Measurements from ENCODE around the gene CLDN14. TPM values are rescaled to one million over a fixed set of nuclear protein-coding genes. Genes with fewer than 3 reads are reported as not detected.

The CLDN14 gene
- total RNA-seq, 1 donor from 2014 or later: not detected

DNA sequence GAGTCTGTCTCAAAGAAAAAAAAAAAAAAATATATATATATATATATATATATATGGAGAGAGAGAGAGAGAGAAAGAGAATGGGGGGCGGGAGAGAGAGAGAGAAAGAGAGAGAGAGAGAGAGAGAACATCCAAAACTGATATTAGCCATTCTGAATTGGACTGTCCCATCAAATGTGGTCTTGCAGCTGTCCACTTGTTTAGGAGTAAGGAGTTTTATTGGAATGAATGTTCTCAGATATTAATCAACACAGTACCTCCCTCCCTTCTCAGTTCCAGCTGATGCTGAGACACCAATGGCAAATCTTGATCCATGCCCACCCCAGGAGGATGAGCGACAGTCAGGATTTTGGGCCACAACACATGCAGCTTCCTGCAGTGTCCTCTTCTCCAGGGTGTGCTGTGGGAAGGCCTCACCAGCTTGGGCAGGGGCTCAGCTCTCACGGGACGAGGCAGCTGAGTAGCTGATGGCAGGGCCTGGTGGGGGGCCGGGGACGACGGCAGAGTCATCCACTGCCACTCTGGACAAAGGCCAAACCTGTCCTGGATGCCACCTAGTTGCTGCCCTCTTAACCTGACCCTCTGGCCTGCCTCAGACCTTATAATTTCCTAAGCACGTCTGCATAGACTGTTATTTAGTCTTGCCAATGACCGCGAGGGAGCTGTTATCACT, 9.3 kb upstream of the CLDN14 start:
- Mint-ChIP-seq H3K36me3 (ENCODE audit: unreplicated experiment) (peaks cover 4% of the 10 kb centered on the region), H3K27me3 (ENCODE audit: unreplicated experiment) (no peaks in the 10 kb centered on the region), H3K9me3 (ENCODE audit: unreplicated experiment) (peaks cover 2% of the 10 kb centered on the region), H3K27ac (ENCODE audit: unreplicated experiment) (no peak overlapping the region), H3K4me1 (ENCODE audit: low read depth, unreplicated experiment) (no peaks in the 10 kb centered on the region), H3K4me3 (ENCODE audit: unreplicated experiment) (no peak overlapping the region)
- TF ChIP-seq, protein P1, sequence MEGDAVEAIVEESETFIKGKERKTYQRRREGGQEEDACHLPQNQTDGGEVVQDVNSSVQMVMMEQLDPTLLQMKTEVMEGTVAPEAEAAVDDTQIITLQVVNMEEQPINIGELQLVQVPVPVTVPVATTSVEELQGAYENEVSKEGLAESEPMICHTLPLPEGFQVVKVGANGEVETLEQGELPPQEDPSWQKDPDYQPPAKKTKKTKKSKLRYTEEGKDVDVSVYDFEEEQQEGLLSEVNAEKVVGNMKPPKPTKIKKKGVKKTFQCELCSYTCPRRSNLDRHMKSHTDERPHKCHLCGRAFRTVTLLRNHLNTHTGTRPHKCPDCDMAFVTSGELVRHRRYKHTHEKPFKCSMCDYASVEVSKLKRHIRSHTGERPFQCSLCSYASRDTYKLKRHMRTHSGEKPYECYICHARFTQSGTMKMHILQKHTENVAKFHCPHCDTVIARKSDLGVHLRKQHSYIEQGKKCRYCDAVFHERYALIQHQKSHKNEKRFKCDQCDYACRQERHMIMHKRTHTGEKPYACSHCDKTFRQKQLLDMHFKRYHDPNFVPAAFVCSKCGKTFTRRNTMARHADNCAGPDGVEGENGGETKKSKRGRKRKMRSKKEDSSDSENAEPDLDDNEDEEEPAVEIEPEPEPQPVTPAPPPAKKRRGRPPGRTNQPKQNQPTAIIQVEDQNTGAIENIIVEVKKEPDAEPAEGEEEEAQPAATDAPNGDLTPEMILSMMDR (IDR thresholded peaks at IDR 0.05; ENCODE audit: partially characterized antibody, unreplicated experiment): no peak
- DNase-seq: no peak

DNA sequence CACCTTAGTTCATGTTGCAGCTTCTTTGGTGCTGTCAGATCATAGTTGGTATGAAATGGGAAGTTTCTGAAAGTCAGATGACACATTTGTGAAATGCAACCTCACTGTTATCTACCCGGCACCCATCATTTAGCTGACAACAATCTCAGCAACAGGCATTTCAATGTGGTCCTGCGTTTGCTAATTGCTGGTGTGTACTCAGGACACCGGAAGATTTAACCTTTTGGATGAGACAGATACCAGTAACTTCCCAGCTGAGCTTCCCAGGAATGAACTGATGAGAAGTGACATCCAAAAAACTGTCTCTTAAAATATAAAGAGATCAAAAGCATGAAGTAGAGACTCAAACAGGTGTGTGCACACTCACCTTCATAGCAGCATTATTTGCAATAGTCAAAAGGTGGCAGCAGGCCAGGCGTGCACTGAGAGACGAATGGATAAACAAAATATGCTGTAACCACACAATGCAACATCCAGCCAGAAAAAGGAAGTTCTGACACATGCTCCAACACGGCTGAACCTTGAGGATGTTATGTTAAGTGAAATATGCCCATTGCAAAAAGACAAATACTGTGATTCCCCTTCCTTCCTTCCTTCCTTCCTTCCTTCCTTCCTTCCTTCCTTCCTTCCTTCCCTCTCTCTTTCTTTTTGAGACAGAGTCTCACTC, 7.9 kb upstream of the CLDN14 start:
- TF ChIP-seq, protein P1 (IDR thresholded peaks at IDR 0.05; ENCODE audit: partially characterized antibody, unreplicated experiment): no peak
- DNase-seq: no peak
- Mint-ChIP-seq H3K4me3 (ENCODE audit: unreplicated experiment) (no peak overlapping the region), H3K36me3 (ENCODE audit: unreplicated experiment) (peaks cover 4% of the 10 kb centered on the region), H3K4me1 (ENCODE audit: low read depth, unreplicated experiment) (no peaks in the 10 kb centered on the region), H3K9me3 (ENCODE audit: unreplicated experiment) (peaks cover 2% of the 10 kb centered on the region), H3K27me3 (ENCODE audit: unreplicated experiment) (no peaks in the 10 kb centered on the region), H3K27ac (ENCODE audit: unreplicated experiment) (no peak overlapping the region)

DNA sequence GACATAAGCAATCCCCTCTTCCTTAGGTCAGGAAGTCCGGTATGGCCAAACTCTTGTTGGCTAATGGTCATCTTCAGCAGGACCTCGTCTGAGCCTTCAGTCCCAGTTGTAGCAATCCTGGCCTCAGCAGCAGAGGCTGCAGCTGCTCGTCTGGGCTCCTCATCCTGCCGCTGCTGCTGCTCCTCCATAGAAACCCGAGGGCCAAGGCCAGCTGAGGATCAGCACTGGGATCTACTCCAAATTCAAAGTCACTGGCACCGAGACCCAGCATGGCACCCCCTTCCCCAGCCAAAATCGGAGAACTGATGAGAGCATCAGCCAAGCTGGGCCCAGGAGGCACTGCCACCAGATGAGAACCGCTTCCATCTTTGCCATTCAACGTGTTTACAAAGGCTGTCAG, 6.3 kb upstream of the CLDN14 start:
- H3K9me3 Mint-ChIP-seq (ENCODE audit: unreplicated experiment): peaks cover 2% of the 10 kb centered on the region
- H3K27ac Mint-ChIP-seq (ENCODE audit: unreplicated experiment): no peak overlapping the region
- no peak overlapping the region for H3K4me3 Mint-ChIP-seq (ENCODE audit: unreplicated experiment)
- TF ChIP-seq, protein P1 (IDR thresholded peaks at IDR 0.05; ENCODE audit: partially characterized antibody, unreplicated experiment): no peak
- no peaks in the 10 kb centered on the region for H3K27me3 Mint-ChIP-seq (ENCODE audit: unreplicated experiment)
- H3K4me1 Mint-ChIP-seq (ENCODE audit: low read depth, unreplicated experiment): no peaks in the 10 kb centered on the region
- DNase-seq: no peak
- H3K36me3 Mint-ChIP-seq (ENCODE audit: unreplicated experiment): peaks cover 4% of the 10 kb centered on the region

DNA sequence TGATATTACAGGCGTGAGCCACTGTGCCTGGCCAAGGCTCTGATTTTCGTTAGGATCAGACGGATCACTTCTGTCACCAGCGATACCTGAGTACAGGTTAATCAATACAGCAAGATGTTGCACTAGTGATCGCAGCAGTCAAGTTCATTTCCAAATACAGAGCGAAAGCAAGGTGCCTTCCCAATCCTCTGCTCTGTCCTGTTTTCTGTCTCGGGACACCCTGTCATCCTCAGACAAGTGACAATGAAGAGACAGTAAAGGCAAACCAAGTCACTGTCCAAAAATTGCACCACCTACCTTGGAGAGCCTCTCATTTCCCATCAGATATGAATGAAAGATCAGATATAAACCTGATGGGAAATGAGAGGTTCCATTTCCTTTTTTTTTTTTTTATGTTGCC, 5.6 kb upstream of the CLDN14 start:
- peaks cover 2% of the 10 kb centered on the region for H3K9me3 Mint-ChIP-seq (ENCODE audit: unreplicated experiment)
- peaks cover 4% of the 10 kb centered on the region for H3K36me3 Mint-ChIP-seq (ENCODE audit: unreplicated experiment)
- no peak for DNase-seq
- H3K4me1 Mint-ChIP-seq (ENCODE audit: low read depth, unreplicated experiment): no peaks in the 10 kb centered on the region
- no peak overlapping the region for H3K4me3 Mint-ChIP-seq (ENCODE audit: unreplicated experiment)
- TF ChIP-seq, protein P1 (IDR thresholded peaks at IDR 0.05; ENCODE audit: partially characterized antibody, unreplicated experiment): no peak
- no peak overlapping the region for H3K27ac Mint-ChIP-seq (ENCODE audit: unreplicated experiment)
- H3K27me3 Mint-ChIP-seq (ENCODE audit: unreplicated experiment): no peaks in the 10 kb centered on the region

DNA sequence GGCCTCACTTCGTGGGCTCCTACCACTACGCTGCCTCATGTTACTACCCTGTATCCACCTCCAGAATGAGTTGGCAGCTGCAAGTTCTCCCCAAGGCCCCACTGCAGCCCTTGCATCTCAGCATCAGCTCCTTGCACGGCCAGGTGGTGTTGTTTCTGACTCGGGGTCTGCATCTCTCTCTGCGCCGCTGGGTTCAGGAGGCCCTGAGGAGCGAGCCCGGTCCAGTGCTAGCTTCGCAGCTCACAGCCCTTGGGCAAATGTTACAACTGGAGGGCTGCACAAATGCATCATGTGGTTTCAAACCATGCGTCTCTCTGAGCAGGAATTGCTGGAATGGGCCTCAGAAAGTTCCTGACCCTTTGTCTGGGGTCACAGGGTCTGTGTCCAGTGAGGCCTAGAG, 3.2 kb upstream of the CLDN14 start:
- no peak overlapping the region for H3K27ac Mint-ChIP-seq (ENCODE audit: unreplicated experiment)
- no peak overlapping the region for H3K4me3 Mint-ChIP-seq (ENCODE audit: unreplicated experiment)
- TF ChIP-seq, protein P1 (IDR thresholded peaks at IDR 0.05; ENCODE audit: partially characterized antibody, unreplicated experiment): no peak
- H3K27me3 Mint-ChIP-seq (ENCODE audit: unreplicated experiment): peaks cover 2% of the 10 kb centered on the region
- peaks cover 4% of the 10 kb centered on the region for H3K36me3 Mint-ChIP-seq (ENCODE audit: unreplicated experiment)
- DNase-seq: no peak
- H3K9me3 Mint-ChIP-seq (ENCODE audit: unreplicated experiment): peaks cover 2% of the 10 kb centered on the region
- no peaks in the 10 kb centered on the region for H3K4me1 Mint-ChIP-seq (ENCODE audit: low read depth, unreplicated experiment)
